ENCODE results near the gene KAT14.

DNA sequence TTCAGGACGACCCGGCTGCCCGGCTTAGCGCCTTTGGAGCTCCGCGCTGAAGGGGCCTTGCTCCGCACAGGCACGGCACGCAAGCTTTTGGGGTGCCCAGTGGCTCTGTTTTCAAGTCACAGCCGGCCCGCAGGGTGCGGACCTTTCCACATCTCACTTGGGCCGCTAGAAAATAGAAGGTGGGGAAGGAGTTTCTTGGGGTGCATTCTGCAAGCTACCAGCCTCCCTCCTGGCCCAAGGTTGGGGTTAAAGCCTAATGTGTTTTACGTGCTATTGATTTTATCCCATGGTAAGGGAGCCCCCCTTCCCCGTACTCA lies 561 bp downstream of the KAT14 start:
- TF ChIP-seq, protein P1, sequence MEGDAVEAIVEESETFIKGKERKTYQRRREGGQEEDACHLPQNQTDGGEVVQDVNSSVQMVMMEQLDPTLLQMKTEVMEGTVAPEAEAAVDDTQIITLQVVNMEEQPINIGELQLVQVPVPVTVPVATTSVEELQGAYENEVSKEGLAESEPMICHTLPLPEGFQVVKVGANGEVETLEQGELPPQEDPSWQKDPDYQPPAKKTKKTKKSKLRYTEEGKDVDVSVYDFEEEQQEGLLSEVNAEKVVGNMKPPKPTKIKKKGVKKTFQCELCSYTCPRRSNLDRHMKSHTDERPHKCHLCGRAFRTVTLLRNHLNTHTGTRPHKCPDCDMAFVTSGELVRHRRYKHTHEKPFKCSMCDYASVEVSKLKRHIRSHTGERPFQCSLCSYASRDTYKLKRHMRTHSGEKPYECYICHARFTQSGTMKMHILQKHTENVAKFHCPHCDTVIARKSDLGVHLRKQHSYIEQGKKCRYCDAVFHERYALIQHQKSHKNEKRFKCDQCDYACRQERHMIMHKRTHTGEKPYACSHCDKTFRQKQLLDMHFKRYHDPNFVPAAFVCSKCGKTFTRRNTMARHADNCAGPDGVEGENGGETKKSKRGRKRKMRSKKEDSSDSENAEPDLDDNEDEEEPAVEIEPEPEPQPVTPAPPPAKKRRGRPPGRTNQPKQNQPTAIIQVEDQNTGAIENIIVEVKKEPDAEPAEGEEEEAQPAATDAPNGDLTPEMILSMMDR (conservative IDR thresholded peaks at IDR 0.05; ENCODE audit: low read depth, low read length): no peak
- no peak for TF ChIP-seq EZH2phosphoT487 (IDR thresholded peaks at IDR 0.05; ENCODE audit: borderline replicate concordance, low read length)
- no peak for TF ChIP-seq EZH2 (IDR thresholded peaks at IDR 0.05; ENCODE audit: low read length, unreplicated experiment)
